NB4 (cell line): ENCODE measurements around the gene LUZP2.

Experiments used
- MAX ChIP-seq: IDR thresholded peaks from 2 replicates; pipeline ENCODE4 v1.6.1; 2011; ENCODE audit warnings: low read depth, low read length
- MYC ChIP-seq: IDR thresholded peaks from 2 replicates; pipeline ENCODE4 v1.6.1; 2011; ENCODE audit warnings: low read depth, low read length
- POLR2A ChIP-seq: IDR thresholded peaks from 2 replicates; pipeline ENCODE4 v1.6.1; 2011; ENCODE audit warnings: mild to moderate bottlenecking; ENCODE audit not compliant: insufficient read length; ENCODE audit errors: extremely low read depth
- TF ChIP-seq, protein P1 (sequence below): IDR thresholded peaks from one replicate; pipeline ENCODE4 v1.5.1; 2012; ENCODE audit warnings: low read depth, low read length

GRCh38 chr11:24543771-24544170 lies 46.9 kb downstream of the LUZP2 start:
- TF ChIP-seq MYC (no peak), MAX (no peak), POLR2A (no peak)
- TF ChIP-seq, protein P1, sequence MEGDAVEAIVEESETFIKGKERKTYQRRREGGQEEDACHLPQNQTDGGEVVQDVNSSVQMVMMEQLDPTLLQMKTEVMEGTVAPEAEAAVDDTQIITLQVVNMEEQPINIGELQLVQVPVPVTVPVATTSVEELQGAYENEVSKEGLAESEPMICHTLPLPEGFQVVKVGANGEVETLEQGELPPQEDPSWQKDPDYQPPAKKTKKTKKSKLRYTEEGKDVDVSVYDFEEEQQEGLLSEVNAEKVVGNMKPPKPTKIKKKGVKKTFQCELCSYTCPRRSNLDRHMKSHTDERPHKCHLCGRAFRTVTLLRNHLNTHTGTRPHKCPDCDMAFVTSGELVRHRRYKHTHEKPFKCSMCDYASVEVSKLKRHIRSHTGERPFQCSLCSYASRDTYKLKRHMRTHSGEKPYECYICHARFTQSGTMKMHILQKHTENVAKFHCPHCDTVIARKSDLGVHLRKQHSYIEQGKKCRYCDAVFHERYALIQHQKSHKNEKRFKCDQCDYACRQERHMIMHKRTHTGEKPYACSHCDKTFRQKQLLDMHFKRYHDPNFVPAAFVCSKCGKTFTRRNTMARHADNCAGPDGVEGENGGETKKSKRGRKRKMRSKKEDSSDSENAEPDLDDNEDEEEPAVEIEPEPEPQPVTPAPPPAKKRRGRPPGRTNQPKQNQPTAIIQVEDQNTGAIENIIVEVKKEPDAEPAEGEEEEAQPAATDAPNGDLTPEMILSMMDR, result no peak
